HepG2 (cell line): ENCODE measurements around the gene SRXN1. TPM values are rescaled to one million over a fixed set of nuclear protein-coding genes. Genes with fewer than 3 reads are reported as not detected.

Source experiments
- CEBPZ ChIP-seq: IDR thresholded peaks from 2 replicates; pipeline ENCODE4 v1.6.1; 2012; ENCODE audit warnings: low read length, improper control_type of control experiment
- EZH2 ChIP-seq: conservative IDR thresholded peaks from 2 replicates; pipeline ENCODE4 v1.6.1; 2012; ENCODE audit warnings: mild to moderate bottlenecking, low read depth, low read length, moderate library complexity
- HNRNPK ChIP-seq: fragments of 200-400 bp; formaldehyde crosslinking; IDR thresholded peaks from 2 replicates; pipeline ENCODE4 v1.6.1; 2018; ENCODE audit warnings: low read length, low read depth, moderate library complexity, mild to moderate bottlenecking; ENCODE audit not compliant: poor library complexity, severe bottlenecking
- HNRNPL ChIP-seq: fragments of 200-400 bp; formaldehyde crosslinking; IDR thresholded peaks from 2 replicates; pipeline ENCODE4 v1.6.1; 2017; ENCODE audit warnings: mild to moderate bottlenecking, low read depth, low read length
- HNRNPLL ChIP-seq: fragments of 200-400 bp; formaldehyde crosslinking; IDR thresholded peaks from 2 replicates; pipeline ENCODE4 v1.6.1; 2017; ENCODE audit warnings: mild to moderate bottlenecking, low read depth, low read length; ENCODE audit not compliant: poor library complexity, severe bottlenecking
- HOXA7 ChIP-seq: sonication (generic); formaldehyde crosslinking; IDR thresholded peaks from 2 replicates; pipeline ENCODE4 v1.8.1; 2022; ENCODE audit warnings: mild to moderate bottlenecking, missing genetic modification reagents, moderate library complexity
- MED13 ChIP-seq: sonication (generic); formaldehyde crosslinking; IDR thresholded peaks from 2 replicates; pipeline ENCODE4 v1.5.0; 2020; ENCODE audit warnings: missing genetic modification reagents
- MTA1 ChIP-seq: sonication (generic); formaldehyde crosslinking; IDR thresholded peaks from 2 replicates; pipeline ENCODE4 v1.4.0; 2020; ENCODE audit warnings: missing genetic modification reagents, mild to moderate bottlenecking, borderline replicate concordance
- MTF2 ChIP-seq: sonication (generic); formaldehyde crosslinking; IDR thresholded peaks from 2 replicates; pipeline ENCODE4 v1.5.0; 2020; ENCODE audit warnings: missing genetic modification reagents, borderline replicate concordance
- MXI1 ChIP-seq: IDR thresholded peaks from 3 replicates; pipeline ENCODE4 v1.6.1; 2012; ENCODE audit warnings: low read depth, low read length, inconsistent platforms, borderline replicate concordance
- NFE2 ChIP-seq: sonication (generic); formaldehyde crosslinking; IDR thresholded peaks from 2 replicates; pipeline ENCODE4 v1.4.0; 2020; ENCODE audit warnings: missing genetic modification reagents
- NFKB2 ChIP-seq: sonication (generic); formaldehyde crosslinking; IDR thresholded peaks from 2 replicates; pipeline ENCODE4 v1.4.0; 2020; ENCODE audit warnings: missing genetic modification reagents, borderline replicate concordance
- PHF5A ChIP-seq: IDR thresholded peaks from one replicate; pipeline ENCODE4 v1.6.1; 2018; ENCODE audit warnings: low read depth, missing genetic modification reagents; ENCODE audit not compliant: unreplicated experiment
- RAD51 ChIP-seq: fragments of 450-650 bp; IDR thresholded peaks from 2 replicates; pipeline ENCODE4 v1.6.1; 2016; ENCODE audit warnings: borderline replicate concordance
- RXRB ChIP-seq: IDR thresholded peaks from 2 replicates; pipeline ENCODE4 v1.6.1; 2016; ENCODE audit warnings: borderline replicate concordance, missing genetic modification reagents, missing compliant biosample characterization
- SMC3 ChIP-seq: IDR thresholded peaks from 2 replicates; pipeline ENCODE4 v1.6.1; 2011; ENCODE audit warnings: low read length, improper control_type of control experiment
- SOX5 ChIP-seq: IDR thresholded peaks from 2 replicates; pipeline ENCODE4 v1.6.1; 2016; ENCODE audit warnings: borderline replicate concordance
- SP2 ChIP-seq: sonication (generic); formaldehyde crosslinking; IDR thresholded peaks from 2 replicates; pipeline ENCODE4 v1.5.1; 2020; ENCODE audit warnings: mild to moderate bottlenecking, missing genetic modification reagents
- SRSF4 ChIP-seq: fragments of 200-400 bp; formaldehyde crosslinking; IDR thresholded peaks from one replicate; pipeline ENCODE4 v1.6.1; 2018; ENCODE audit warnings: mild to moderate bottlenecking, low read depth, low read length, moderate library complexity; ENCODE audit not compliant: poor library complexity, severe bottlenecking
- TCF7 ChIP-seq: sonication (generic); IDR thresholded peaks from 2 replicates; pipeline ENCODE4 v1.6.1; 2016; ENCODE audit warnings: antibody characterized with exemption, low read depth
- TRIM22 ChIP-seq: fragments of 450-650 bp; IDR thresholded peaks from 2 replicates; pipeline ENCODE4 v1.6.1; 2017
- ZBTB43 ChIP-seq: sonication (generic); formaldehyde crosslinking; conservative IDR thresholded peaks from 2 replicates; pipeline ENCODE4 v1.4.0; 2020; ENCODE audit warnings: missing genetic modification reagents
- ZFP90 ChIP-seq: sonication (generic); formaldehyde crosslinking; IDR thresholded peaks from 2 replicates; pipeline ENCODE4 v1.8.0; 2022; ENCODE audit warnings: missing genetic modification reagents, mild to moderate bottlenecking, inconsistent platforms, borderline replicate concordance
- ZKSCAN5 ChIP-seq: sonication (generic); formaldehyde crosslinking; IDR thresholded peaks from 2 replicates; pipeline ENCODE4 v1.5.1; 2020; ENCODE audit warnings: mild to moderate bottlenecking, missing genetic modification reagents
- ZNF567 ChIP-seq: sonication (generic); formaldehyde crosslinking; IDR thresholded peaks from 2 replicates; pipeline ENCODE4 v1.8.1; 2023; ENCODE audit warnings: mild to moderate bottlenecking, missing genetic modification reagents, borderline replicate concordance
- ZNF703 ChIP-seq: sonication (generic); formaldehyde crosslinking; IDR thresholded peaks from 2 replicates; pipeline ENCODE4 v1.5.1; 2020; ENCODE audit warnings: missing genetic modification reagents, mild to moderate bottlenecking, moderate library complexity, borderline replicate concordance
- ZSCAN9 ChIP-seq: IDR thresholded peaks from 2 replicates; pipeline ENCODE4 v1.6.1; 2016; ENCODE audit warnings: borderline replicate concordance
- polyA plus RNA-seq, 8 experiments: library from polyadenylated mRNA; depleted of rRNA in 3 of 8; stranded (reverse) in 7 of 8; unstranded in 1 of 8; fragments of >200 nt; fragmentation: Illumina TruSeq in 4 of 8; extraction: Trizol in 4 of 8; gene quantifications; 2 replicates each; pipeline versions ENCODE4 v1.2.1 to v1.2.3, GENCODE V29; 2011 to 2016; ENCODE audit warnings: low read depth in 4 of 8, missing spikeins in 1 of 8, mixed read lengths in 1 of 8; ENCODE audit not compliant: insufficient read depth in 1 of 8
- total RNA-seq, 5 experiments: library from RNA; depleted of rRNA; stranded (reverse); fragments of >200 nt; fragmentation: Illumina TruSeq; extraction: Trizol; gene quantifications; 2 replicates each; pipeline ENCODE4 v1.2.3, GENCODE V29; 2016; ENCODE audit warnings: low read depth in 1 of 5

The SRXN1 gene
- total and polyA plus RNA-seq, 2 of the 13 experiments (the other 11 are each of a cell fraction or from before 2014, with no cell fraction given), result 29.9 to 87.7 TPM

GRCh38 chr20:688809-689212 is 35.8 kb upstream of the SRXN1 start (continued):
- TF ChIP-seq NFE2 (CRISPR knock-in tag) (no peak), ZSCAN9 (CRISPR knock-in tag) (no peak), ZFP90 (no peak), RXRB (no peak), EZH2 (no peak), HNRNPK (no peak), TCF7 (no peak), PHF5A (CRISPR knock-in tag) (no peak), HNRNPLL (peak; percentile 26), SRSF4 (no peak), MTA1 (CRISPR knock-in tag) (no peak), SOX5 (no peak), HNRNPL (no peak), ZKSCAN5 (no peak), SMC3 (no peak), TRIM22 (no peak), CEBPZ (no peak), MED13 (CRISPR knock-in tag) (no peak), ZNF703 (CRISPR knock-in tag) (no peak), MTF2 (0 out of 2 replicates have a peak, but pooled peaks have one; percentile 40), ZNF567 (CRISPR knock-in tag) (no peak), MXI1 (no peak), ZBTB43 (CRISPR knock-in tag) (no peak), RAD51 (no peak), HOXA7 (CRISPR knock-in tag) (no peak), SP2 (CRISPR knock-in tag) (no peak), NFKB2 (CRISPR knock-in tag) (no peak)
